GM13977 (cell line): ENCODE data around the gene ELOA2.

Experiments used
- DNase-seq: peaks from one replicate; pipeline ENCODE4 v3.0.0; 2012; ENCODE audit warnings: low spot score
- CTCF ChIP-seq: IDR thresholded peaks from 2 replicates; pipeline ENCODE4 v1.5.1; 2012; ENCODE audit warnings: mild to moderate bottlenecking, control low read depth; ENCODE audit not compliant: insufficient read depth; ENCODE audit errors: extremely low read depth, missing control alignments
- in situ Hi-C: fragments of 300-500 bp; cut with MboI; formaldehyde crosslinking; loops from one replicate; pipeline ENCODE4 v1.12.0; 2022; ENCODE audit warnings: low sequenced_read_pairs, low pct_unique_long_range_greater_than_20kb, mixed read lengths, inconsistent platforms; ENCODE audit not compliant: unreplicated experiment

The ELOA2 gene

GRCh38 chr18:47035156-47035671 lies at the start of gene ELOA2:
ELOA2 (minus strand) TSS chr18:47035621; CDS start chr18:47035264, 357 bp downstream.
- DNase-seq = no peak
- no peak for TF ChIP-seq CTCF
- in situ Hi-C loops = no loop called here

GRCh38 chr18:47081578-47081977 lies 46.2 kb upstream of the ELOA2 start:
- no peak for TF ChIP-seq CTCF
- in situ Hi-C loops = no loop called here
- DNase-seq = no peak

GRCh38 chr18:47080872-47081271 lies 45.5 kb upstream of the ELOA2 start:
- DNase-seq = no peak
- no peak for TF ChIP-seq CTCF
- in situ Hi-C loops = no loop called here

- no peak for TF ChIP-seq CTCF
- in situ Hi-C loops = no loop called here
These were observed 41.7 kb upstream of the ELOA2 start for GRCh38 chr18:47077111-47077510.

GRCh38 chr18:47075098-47075883 lies 39.9 kb upstream of the ELOA2 start:
- no peak for DNase-seq

More at GRCh38 chr18:47077111-47077510, 41.7 kb upstream of the ELOA2 start:
- DNase-seq = no peak

GRCh38 chr18:47067648-47068047 lies 32.2 kb upstream of the ELOA2 start:
- TF ChIP-seq CTCF = no peak
- no peak for DNase-seq
- in situ Hi-C loops = no loop called here

More at GRCh38 chr18:47075098-47075883, 39.9 kb upstream of the ELOA2 start:
- in situ Hi-C loops = no loop called here
- TF ChIP-seq CTCF = no peak
